Astrocyte of the hippocampus (primary cell): ENCODE data around the gene RDM1.
"Not testable (repeated sequence)": the region's sequence is repeated elsewhere in the genome, so short reads cannot be mapped to it uniquely, and the experiment has no call there.

Experiments
- DNase-seq: peaks from one replicate; pipeline ENCODE4 v3.0.0; 2011; ENCODE audit warnings: low read depth, low spot score

Gene RDM1

DNA sequence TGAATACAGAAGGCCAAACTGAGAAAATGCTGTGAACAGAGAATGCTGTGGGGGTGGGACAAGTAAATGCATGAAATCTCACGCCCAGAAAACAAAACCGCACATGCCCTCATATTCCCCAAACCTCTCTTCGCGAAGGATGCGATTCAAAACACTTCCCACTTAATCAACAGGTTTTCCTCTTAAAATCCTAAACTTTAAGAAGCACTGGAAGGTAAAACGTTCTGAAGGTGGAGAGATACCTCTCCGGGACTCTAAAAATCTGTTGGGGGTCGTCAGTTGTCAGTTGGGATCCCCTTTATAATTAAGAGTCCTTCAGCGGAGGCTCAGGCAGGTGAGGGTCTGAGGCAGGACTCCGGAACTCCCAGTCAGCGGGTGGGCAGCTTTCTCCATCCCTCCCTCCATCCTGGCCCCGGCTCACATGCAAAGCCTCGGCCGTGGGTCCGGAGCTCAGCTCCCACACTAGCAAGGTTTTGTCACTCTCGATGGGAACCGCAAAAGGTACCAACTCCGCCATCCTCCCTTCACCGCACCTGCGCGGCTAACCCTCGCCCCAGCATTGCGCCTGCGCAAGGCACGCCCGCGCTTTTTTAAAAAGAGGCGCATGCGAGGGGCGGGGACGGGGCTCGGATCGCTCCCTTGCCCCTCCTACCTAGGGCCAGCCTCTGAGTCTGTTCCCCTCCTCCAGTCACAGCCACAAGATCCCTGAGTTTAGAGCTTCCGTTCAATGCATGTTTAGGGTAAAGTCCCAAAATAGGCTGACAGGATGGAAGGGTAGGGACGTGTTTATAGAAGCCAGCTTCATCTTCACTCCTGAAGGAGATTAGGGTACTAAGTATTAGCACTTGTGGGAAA lies at the start of gene RDM1:
RDM1 (minus strand) TSS at position 563 of the 855 bp plus-strand sequence; CDS start at position 517, 46 bp downstream.
- DNase-seq = peak; percentile 78

DNA sequence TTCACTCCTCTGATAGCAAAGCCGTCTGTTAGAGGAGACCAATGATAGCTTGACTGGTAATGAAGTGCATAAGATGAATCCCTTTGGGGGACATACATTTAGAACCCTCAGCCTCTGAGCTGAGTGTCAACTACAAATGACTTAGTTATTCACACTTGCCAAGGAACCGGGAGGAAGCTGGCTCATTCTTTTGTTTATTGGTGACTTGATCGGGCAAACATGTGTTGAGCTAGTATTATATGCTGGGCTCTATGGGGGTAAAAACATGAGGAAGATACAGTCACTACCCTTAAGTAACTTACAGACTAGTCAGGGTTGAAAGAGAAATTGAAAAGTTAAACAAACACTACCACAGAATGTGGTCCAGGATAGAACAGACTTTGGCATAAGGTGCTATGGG lies 47.8 kb upstream of the RDM1 start:
- no peak for DNase-seq

- DNase-seq = no peak
Measured at GRCh38 chr17:35977509-35977908, 46.9 kb upstream of the RDM1 start.

DNA sequence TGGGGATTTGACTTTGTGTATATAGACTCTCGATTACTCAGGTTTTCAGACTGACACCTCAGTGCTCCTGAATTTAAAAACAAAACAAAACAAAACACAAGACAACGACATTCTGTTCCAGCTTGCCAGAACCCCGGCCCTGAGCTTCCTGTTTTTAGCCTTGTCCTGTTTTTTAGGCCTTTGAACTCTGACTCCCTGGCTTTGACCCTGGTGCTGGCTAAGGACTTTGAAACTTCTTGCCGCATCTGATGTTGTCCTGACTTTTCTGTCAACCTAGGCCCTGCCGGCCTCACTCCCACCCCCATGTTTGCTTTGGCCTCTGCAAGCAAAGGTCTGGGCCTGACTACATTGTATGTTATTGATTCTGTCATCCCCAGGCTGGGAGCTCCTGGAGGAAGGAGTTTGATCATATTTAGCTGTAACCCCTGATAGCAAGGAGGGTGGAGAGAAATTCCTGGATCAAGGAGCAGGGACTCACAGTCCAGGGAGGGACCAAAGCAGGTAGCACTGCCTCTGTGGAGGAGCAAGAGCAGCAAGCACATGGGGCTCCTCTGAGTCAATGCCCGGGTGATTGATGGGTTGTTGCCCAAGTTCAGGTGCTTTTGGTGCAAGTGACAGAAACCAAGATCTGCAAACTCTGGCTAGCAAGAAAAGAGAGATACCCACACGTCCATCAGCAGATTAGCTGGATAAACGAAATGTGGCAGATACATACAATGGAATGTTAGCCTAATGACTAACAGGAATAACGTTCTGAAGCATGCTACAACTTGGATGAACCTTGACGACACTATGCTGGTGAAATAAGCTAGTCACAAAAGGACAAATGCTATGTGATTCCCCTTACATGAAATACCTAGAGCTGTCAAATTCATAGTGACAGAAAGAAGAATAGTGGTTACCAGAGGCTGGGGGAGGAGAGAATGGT lies 43.0 kb upstream of the RDM1 start:
- peak; percentile 19 for DNase-seq

DNA sequence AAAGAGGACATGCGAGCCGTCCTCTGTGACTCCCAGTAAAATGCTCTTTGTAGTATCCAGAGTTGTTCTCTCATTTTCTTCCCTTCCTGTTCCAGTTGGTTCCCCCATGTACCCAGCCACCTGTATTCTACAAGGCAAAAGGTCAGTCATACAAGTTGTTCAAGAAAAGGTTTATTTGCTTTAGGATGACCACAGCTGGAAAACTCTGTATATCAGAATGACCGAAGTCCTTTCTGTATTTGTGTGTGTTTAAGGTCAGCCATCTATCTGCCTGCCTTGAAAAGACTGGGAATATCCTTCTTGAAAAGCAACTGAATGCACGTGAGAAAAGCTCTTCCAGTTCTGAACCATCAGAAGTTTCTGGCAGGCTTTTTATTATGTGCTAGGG lies 42.4 kb upstream of the RDM1 start:
- no peak for DNase-seq

DNA sequence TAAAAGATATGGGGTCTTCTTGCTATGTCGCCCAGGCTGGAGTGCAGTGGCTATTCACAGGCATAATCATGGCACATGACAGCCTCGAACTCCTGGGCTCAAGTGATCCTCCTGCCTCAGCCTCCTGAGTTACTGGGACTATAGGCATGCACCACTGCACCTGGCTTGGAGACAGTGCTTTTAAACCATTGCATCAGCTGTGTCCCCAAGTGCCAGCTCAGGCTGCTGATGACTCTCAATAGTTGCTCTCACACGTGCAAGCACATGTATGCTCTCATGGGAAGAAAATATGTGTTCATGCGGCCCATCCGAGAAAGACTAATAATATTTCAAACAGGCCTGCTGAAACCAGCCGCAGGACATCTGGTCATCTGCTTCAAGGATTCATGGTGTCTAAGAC lies 42.0 kb upstream of the RDM1 start:
- no peak for DNase-seq

DNA sequence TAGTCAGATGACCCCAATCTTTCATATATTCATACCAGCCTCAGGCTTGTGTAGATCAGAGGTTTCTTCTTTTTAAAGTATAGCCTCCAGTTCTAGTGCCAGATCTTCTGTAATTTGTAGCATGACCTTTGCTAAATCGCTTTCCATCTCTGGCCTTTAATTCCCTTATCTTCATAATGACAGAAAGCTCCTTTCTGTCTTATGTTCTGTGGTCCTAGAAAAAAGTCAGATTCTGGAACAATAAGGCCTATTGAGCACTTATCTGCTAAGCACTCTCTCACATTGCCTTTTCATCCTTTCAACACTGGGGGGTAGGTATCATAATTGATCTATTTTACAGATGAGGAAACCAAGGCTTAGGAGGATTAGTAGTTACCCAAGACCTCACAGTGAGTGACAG lies 41.5 kb upstream of the RDM1 start:
- DNase-seq = no peak

- peak; percentile 86 for DNase-seq
Measured at GRCh38 chr17:35969558-35970380, 39.2 kb upstream of the RDM1 start.

DNA sequence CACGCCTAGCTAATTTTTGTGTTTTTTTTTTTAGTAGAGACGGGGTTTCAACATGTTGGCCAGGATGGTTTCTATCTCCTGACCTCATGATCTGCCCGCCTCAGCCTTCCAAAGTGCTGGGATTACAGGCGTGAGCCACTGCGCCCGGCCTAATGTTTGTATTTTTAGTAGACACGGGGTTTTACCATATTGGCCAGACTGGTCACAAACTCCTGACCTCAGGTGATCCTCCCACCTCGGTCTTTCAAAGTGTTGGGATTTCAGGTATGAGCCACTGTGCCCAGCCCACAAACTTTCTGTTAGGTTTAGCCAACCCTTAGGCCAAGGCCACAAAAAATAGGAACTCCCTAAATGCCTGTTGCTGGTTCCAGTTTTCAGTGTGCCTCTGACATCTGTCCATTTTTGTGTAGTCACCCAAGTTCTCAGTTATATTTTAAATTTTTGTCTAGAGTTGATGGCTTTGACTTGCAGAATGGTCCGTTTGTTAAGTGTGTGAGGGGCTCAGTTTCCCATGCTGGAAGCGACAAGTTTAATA lies 38.0 kb upstream of the RDM1 start:
- no peak for DNase-seq

- no peak for DNase-seq
Measured at GRCh38 chr17:35965272-35965671, 34.7 kb upstream of the RDM1 start.

DNA sequence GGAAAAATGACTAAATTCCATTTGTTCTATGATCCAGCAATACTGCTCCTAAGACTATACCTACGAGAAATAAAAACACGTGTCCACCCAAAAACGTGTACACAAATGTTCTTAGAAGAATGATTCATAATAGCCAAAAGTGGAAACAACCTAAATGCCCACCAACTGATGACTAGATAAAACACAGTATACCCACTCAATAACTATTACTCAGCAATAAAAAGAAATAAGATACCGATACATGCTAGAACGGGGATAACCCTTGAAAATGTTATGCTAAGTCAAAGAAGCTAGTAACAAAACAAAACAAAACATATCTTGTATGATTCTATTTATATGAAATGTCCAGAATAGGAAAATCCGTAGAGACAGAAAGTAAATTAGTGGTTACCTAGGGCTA lies 33.1 kb upstream of the RDM1 start:
- no peak for DNase-seq

DNA sequence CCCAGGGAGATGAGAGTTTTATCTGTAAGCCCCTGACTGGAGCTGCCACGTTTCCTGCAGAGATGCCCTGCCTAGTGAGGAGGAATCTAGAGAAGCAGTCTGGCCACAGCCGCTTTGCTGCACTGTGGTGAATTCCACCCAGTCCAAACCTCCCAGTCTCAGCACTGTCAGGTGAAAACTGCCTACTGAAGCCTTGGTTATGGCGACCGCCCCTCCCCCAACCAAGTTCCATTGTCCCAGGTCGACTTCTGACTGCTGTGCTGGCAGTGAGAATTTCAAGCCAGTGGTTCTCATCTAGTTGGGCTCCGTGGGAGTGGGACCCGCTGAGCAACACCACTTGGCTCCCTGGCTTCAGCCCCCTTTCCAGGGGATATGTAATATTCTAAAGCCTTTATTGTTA lies 23.1 kb upstream of the RDM1 start:
- no peak for DNase-seq

GRCh38 chr17:35949401-35949800 lies 18.8 kb upstream of the RDM1 start:
- DNase-seq = no peak

- no peak for DNase-seq
Measured at GRCh38 chr17:35948092-35948491, 17.5 kb upstream of the RDM1 start.

GRCh38 chr17:35947156-35947585 lies 16.6 kb upstream of the RDM1 start:
- DNase-seq = peak; percentile 61

- DNase-seq = no peak
Measured at GRCh38 chr17:35944151-35944550, 13.6 kb upstream of the RDM1 start.

- DNase-seq = no peak
Measured at GRCh38 chr17:35943537-35943936, 13.0 kb upstream of the RDM1 start, which contains the start of gene LYZL6. Gene LYZL6, minus strand, starts transcription at chr17:35943713. Its CDS starts 4,357 bp downstream, at chr17:35939356.

- no peak for DNase-seq
Measured at GRCh38 chr17:35942588-35943186, 12.1 kb upstream of the RDM1 start.

GRCh38 chr17:35938492-35938891 lies 7.9 kb upstream of the RDM1 start:
- not testable (repeated sequence) for DNase-seq

GRCh38 chr17:35936063-35936462 lies 5.5 kb upstream of the RDM1 start:
- DNase-seq = no peak

- no peak for DNase-seq
Measured at GRCh38 chr17:35934760-35935159, 4.2 kb upstream of the RDM1 start.
